GM12878 (cell line): ENCODE measurements around the gene LRRC73. TPM values are rescaled to one million over a fixed set of nuclear protein-coding genes. Genes with fewer than 3 reads are reported as not detected.

Experiments
- ATAC-seq: fragments of 200-7000 bp; cut with Tn5 transposase; 3 replicates; pipeline ENCODE4 v1.9.1; 2020; ENCODE audit warnings: mild to moderate bottlenecking, moderate library complexity
- BruUV-seq: library from RNA; stranded (reverse); fragments of 400-500 nt; replicated peaks from 2 replicates; lab custom pipeline; 2021; lab: Mats Ljungman, UMichigan
- CTCF ChIA-PET: fragments of 300-600 bp; sonication (Branson Sonifier 250); formaldehyde crosslinking; extraction: SDS; loops from one replicate; lab custom pipeline; 2021; ENCODE audit warnings: inconsistent platforms; lab: Yijun Ruan, JAX
- POLR2A ChIA-PET: fragments of 350-600 bp; formaldehyde crosslinking; extraction: SDS; loops from one replicate; lab custom pipeline; 2021; ENCODE audit warnings: inconsistent platforms; lab: Charles Lee
- RAD21 ChIA-PET: fragments of 300-600 bp; sonication (Branson Sonifier 250); formaldehyde crosslinking; loops from one replicate; lab custom pipeline; 2023; ENCODE audit warnings: antibody characterized with exemption; ENCODE audit not compliant: unreplicated experiment; lab: Charles Lee
- SMC1A ChIA-PET: fragments of 300-600 bp; sonication (Branson Sonifier 250); formaldehyde crosslinking; loops from one replicate; lab custom pipeline; 2023; ENCODE audit not compliant: unreplicated experiment, uncharacterized antibody; lab: Charles Lee
- DNase-seq: peaks from one replicate; pipeline ENCODE4 v3.0.0-alpha.2; 2011; ENCODE audit warnings: low read depth, low spot score
- FAIRE-seq: peaks from 3 replicates; lab custom pipeline; 2011; peaks lifted over from hg19 to GRCh38; lab: Jason Lieb, UNC
- H2AFZ ChIP-seq: 2 replicates; pipeline ENCODE4 v1.6.0; 2011; ENCODE audit warnings: low read depth, low read length, control low read depth; ENCODE audit not compliant: control insufficient read depth
- H3K27ac ChIP-seq: 2 replicates; pipeline ENCODE4 v1.5.1; 2011; ENCODE audit warnings: control low read depth; ENCODE audit not compliant: control insufficient read depth, insufficient read depth
- H3K27me3 ChIP-seq, 2 experiments: replicated peaks in 1 of 2; 2 replicates each; pipeline versions ENCODE4 v1.6.0 to v1.6.1; 2011; ENCODE audit warnings: low read length in 1 of 2; ENCODE audit not compliant: control insufficient read depth in 2 of 2, insufficient read depth in 2 of 2
- H3K36me3 ChIP-seq, 2 experiments: 2 replicates each; pipeline ENCODE4 v1.5.1; 2011; ENCODE audit warnings: low read length in 1 of 2; ENCODE audit not compliant: control insufficient read depth in 2 of 2, insufficient read depth in 2 of 2
- H3K4me1 ChIP-seq: 2 replicates; pipeline ENCODE4 v1.6.1; 2011; ENCODE audit warnings: mild to moderate bottlenecking, low read length, moderate library complexity, mixed read lengths; ENCODE audit not compliant: control insufficient read depth, insufficient read depth
- H3K4me2 ChIP-seq: 2 replicates; pipeline ENCODE4 v1.6.0; 2011; ENCODE audit warnings: control low read depth; ENCODE audit not compliant: control insufficient read depth, insufficient read depth
- H3K4me3 ChIP-seq: fragments of 200-600 bp; sonication (generic); 2 replicates; pipeline ENCODE4 v1.5.1; 2016
- H3K79me2 ChIP-seq: 2 replicates; pipeline ENCODE4 v1.6.0; 2011; ENCODE audit warnings: low read length; ENCODE audit not compliant: control insufficient read depth, insufficient read depth
- H3K9ac ChIP-seq: 2 replicates; pipeline ENCODE4 v1.8.0; 2011; ENCODE audit warnings: low read length, control low read depth, mixed read lengths; ENCODE audit not compliant: control insufficient read depth, insufficient read depth
- H3K9me3 ChIP-seq: replicated peaks from 3 replicates; pipeline ENCODE4 v1.5.1; 2011; ENCODE audit warnings: mild to moderate bottlenecking, low read length; ENCODE audit not compliant: control insufficient read depth, insufficient read depth
- H4K20me1 ChIP-seq: 2 replicates; pipeline ENCODE4 v1.6.0; 2011; ENCODE audit not compliant: control insufficient read depth, insufficient read depth
- CBFB ChIP-seq: IDR thresholded peaks from 2 replicates; pipeline ENCODE4 v1.6.1; 2016; ENCODE audit warnings: antibody characterized with exemption, low read depth
- CEBPB ChIP-seq, 2 experiments: fragments of 150-350 bp in 1 of 2; IDR thresholded peaks; 2 replicates each; pipeline ENCODE4 v1.6.1; 2012 to 2014; ENCODE audit warnings: low read depth in 2 of 2, low read length in 2 of 2, borderline replicate concordance in 1 of 2, inconsistent platforms in 1 of 2
- CHD1 ChIP-seq: IDR thresholded peaks from 2 replicates; pipeline ENCODE4 v1.6.1; 2012; ENCODE audit warnings: low read depth, low read length, improper control_type of control experiment
- EP300 ChIP-seq, 2 experiments: fragments of 150-350 bp in 1 of 2; IDR thresholded peaks; 2 replicates each; pipeline ENCODE4 v1.6.1; 2011 to 2012; ENCODE audit warnings: low read depth in 2 of 2, low read length in 2 of 2, borderline replicate concordance in 1 of 2, improper control_type of control experiment in 1 of 2, inconsistent platforms in 1 of 2; ENCODE audit not compliant: control insufficient read depth in 1 of 2
- FOXM1 ChIP-seq: IDR thresholded peaks from 2 replicates; pipeline ENCODE4 v1.6.1; 2012; ENCODE audit warnings: low read depth, mild to moderate bottlenecking, inconsistent platforms, low read length, moderate library complexity
- IKZF2 ChIP-seq, 2 experiments: fragments of 450-650 bp; IDR thresholded peaks; 2 replicates each; pipeline ENCODE4 v1.6.1; 2017; ENCODE audit warnings: mild to moderate bottlenecking in 2 of 2, moderate library complexity in 2 of 2
- IRF3 ChIP-seq: fragments of 450-650 bp; IDR thresholded peaks from 2 replicates; pipeline ENCODE4 v1.6.1; 2014; ENCODE audit warnings: mild to moderate bottlenecking
- NBN ChIP-seq: fragments of 450-650 bp; IDR thresholded peaks from 2 replicates; pipeline ENCODE4 v1.6.1; 2016
- RB1 ChIP-seq: fragments of 450-650 bp; formaldehyde crosslinking; IDR thresholded peaks from 2 replicates; pipeline ENCODE4 v1.6.1; 2017; ENCODE audit warnings: mild to moderate bottlenecking, borderline replicate concordance
- SREBF1 ChIP-seq: IDR thresholded peaks from 2 replicates; pipeline ENCODE4 v1.6.1; 2012; ENCODE audit warnings: mild to moderate bottlenecking, low read length
- SREBF2 ChIP-seq: IDR thresholded peaks from 2 replicates; pipeline ENCODE4 v1.6.1; 2012; ENCODE audit warnings: mild to moderate bottlenecking, low read length
- USF1 ChIP-seq: IDR thresholded peaks from 2 replicates; pipeline ENCODE4 v1.6.1; 2011; ENCODE audit warnings: borderline replicate concordance, low read depth, mild to moderate bottlenecking, moderate library complexity, mixed read lengths, low read length; ENCODE audit not compliant: insufficient read depth; ENCODE audit errors: extremely low read length
- WGBS: methylation state at CpG from one replicate; pipeline ENCODE4 v1.1.6; 2016; ENCODE audit warnings: low lambda C conversion rate; ENCODE audit not compliant: insufficient replicate concordance, insufficient coverage; ENCODE audit errors: missing lambda C conversion rate; 5-methylcytosine and 5-hydroxymethylcytosine counted together
- in situ Hi-C: fragments of 300-500 bp; cut with MboI; formaldehyde crosslinking; loops from 9 replicates; pipeline ENCODE4 v1.14.3; 2018; ENCODE audit warnings: mixed read lengths
- intact Hi-C: fragments of 100-400 bp; cut with micrococcal nuclease; formaldehyde crosslinking; loops from one replicate; pipeline ENCODE4 v1.14.2; 2022; ENCODE audit not compliant: unreplicated experiment
- polyA plus RNA-seq, 11 experiments: library from polyadenylated mRNA; depleted of rRNA in 4 of 11; unstranded in 6 of 11; stranded (reverse) in 5 of 11; fragments of >200 nt; fragmentation: Nextera tagmentation in 4 of 11; fragmentation: Illumina TruSeq in 1 of 11; extraction: Ambion mirVana in 4 of 11; extraction: Trizol in 1 of 11; gene quantifications; 1 replicate in 1 of 11; 2 replicates in 10 of 11; pipeline versions ENCODE4 v1.2.1 to v1.2.3, GENCODE V29; 2011 to 2016; ENCODE audit warnings: inconsistent platforms in 2 of 11, missing spikeins in 2 of 11, low read depth in 1 of 11
- total RNA-seq, 4 experiments: library from RNA; depleted of rRNA in 3 of 4; stranded (reverse); fragments of >200 nt in 3 of 4; fragmentation: Illumina TruSeq in 1 of 4; extraction: Trizol in 1 of 4; gene quantifications; 2 replicates each; pipeline versions ENCODE4 v1.2.1 to v1.2.3, GENCODE V29; 2013 to 2021
- TF ChIP-seq, protein P1 (sequence below): IDR thresholded peaks from 2 replicates; pipeline ENCODE4 v1.6.1; 2012; ENCODE audit warnings: low read depth, low read length, improper control_type of control experiment

LRRC73 gene
- total and polyA plus RNA-seq, 10 of the 15 experiments (the other 5 are each of a cell fraction or from before 2014, with no cell fraction given) = 0.13 TPM; not detected in 9

DNA sequence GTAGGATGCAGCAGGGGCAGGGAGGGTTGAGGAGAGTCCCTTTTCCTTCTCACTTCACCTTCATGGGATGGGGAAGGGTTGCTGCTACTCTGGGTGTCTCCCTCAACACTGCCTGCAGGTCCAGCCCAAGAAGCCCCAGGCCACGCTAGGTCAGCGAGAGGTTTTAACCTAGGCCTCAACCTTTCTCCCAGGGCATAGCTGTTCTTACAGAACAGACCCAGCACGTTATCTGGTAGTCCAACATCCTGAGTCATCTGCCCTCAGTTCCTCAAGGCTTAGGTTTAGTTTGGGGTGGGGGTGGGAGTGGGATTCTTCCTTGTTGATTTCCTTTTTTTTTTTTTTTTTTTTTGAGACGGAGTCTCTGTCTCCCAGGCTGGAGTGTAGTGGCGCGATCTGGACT, 15.8 kb downstream of the LRRC73 start:
- Histone ChIP-seq H3K27me3 (no peaks in the 10 kb centered on the region), H3K4me2 (no peak overlapping the region), H3K9ac (no peak overlapping the region), H3K79me2 (no peaks in the 10 kb centered on the region), H3K36me3 (peaks cover 0 to 6% of the 10 kb centered on the region in 2 experiments; a peak in 3 of 4 replicates), H2AFZ (no peak overlapping the region), H3K9me3 (no peaks in the 10 kb centered on the region), H3K4me1 (no peaks in the 10 kb centered on the region), H3K27ac (no peak overlapping the region), H3K4me3 (no peak overlapping the region), H4K20me1 (no peaks in the 10 kb centered on the region; the same call in 1 of the 2 replicates)
- no TSS peak for BruUV-seq
- CTCF ChIA-PET = interaction anchor here (1.0 to 7.6 kb wide), 4 partner anchors 13 to 230 kb away, joined by 3 to 70 read pairs (median 4); partner anchors contain the start of gene LRRC73
- in situ Hi-C loops (no loop called here), intact Hi-C loops (no loop called here)
- SMC1A ChIA-PET = interaction anchor here (0.5 to 1.7 kb wide), 4 partner anchors 9 to 104 kb away, joined by 3 to 5 read pairs (median 4); no protein-coding TSS in a partner anchor
- no peak for DNase-seq
- RAD21 ChIA-PET = no interaction called here
- ATAC-seq = no peak
- no peak for FAIRE-seq
- WGBS = 100% methylated on average over 3 of the region's 6 CpGs
- TF ChIP-seq, protein P1, sequence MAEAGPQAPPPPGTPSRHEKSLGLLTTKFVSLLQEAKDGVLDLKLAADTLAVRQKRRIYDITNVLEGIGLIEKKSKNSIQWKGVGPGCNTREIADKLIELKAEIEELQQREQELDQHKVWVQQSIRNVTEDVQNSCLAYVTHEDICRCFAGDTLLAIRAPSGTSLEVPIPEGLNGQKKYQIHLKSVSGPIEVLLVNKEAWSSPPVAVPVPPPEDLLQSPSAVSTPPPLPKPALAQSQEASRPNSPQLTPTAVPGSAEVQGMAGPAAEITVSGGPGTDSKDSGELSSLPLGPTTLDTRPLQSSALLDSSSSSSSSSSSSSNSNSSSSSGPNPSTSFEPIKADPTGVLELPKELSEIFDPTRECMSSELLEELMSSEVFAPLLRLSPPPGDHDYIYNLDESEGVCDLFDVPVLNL = no peak
- TF ChIP-seq CBFB = no peak
- no peak for TF ChIP-seq EP300 (IDR thresholded peaks at IDR 0.05; ENCODE audit: borderline replicate concordance in 1 of 2, control insufficient read depth in 1 of 2, low read depth in 2 of 2, low read length in 2 of 2)
- TF ChIP-seq IRF3 = no peak
- no peak for TF ChIP-seq IKZF2 (IDR thresholded peaks at IDR 0.05)
- no peak for TF ChIP-seq USF1
- no peak for TF ChIP-seq FOXM1
- no peak for TF ChIP-seq RB1
- TF ChIP-seq CEBPB (IDR thresholded peaks at IDR 0.05; ENCODE audit: borderline replicate concordance in 1 of 2, low read depth in 2 of 2, low read length in 2 of 2) = no peak
- TF ChIP-seq CHD1 = no peak
- no peak for TF ChIP-seq SREBF2
- no peak for TF ChIP-seq NBN
- no peak for TF ChIP-seq SREBF1
- POLR2A ChIA-PET = interaction anchor here (0.6 to 1.2 kb wide), 3 partner anchors 53 to 715 kb away, joined by 3 to 6 read pairs (median 5); no protein-coding TSS in a partner anchor
